PC-3 (cell line): ENCODE measurements around the gene AFDN.

Experiments
- CTCF ChIP-seq: fragments of 300-600 bp; sonication (generic); conservative IDR thresholded peaks from 2 replicates; pipeline ENCODE4 v1.5.1; 2017; ENCODE audit warnings: antibody characterized with exemption, low read depth, mild to moderate bottlenecking, low read length
- EZH2 ChIP-seq: fragments of 300-600 bp; sonication (generic); IDR thresholded peaks from one replicate; pipeline ENCODE4 v1.6.1; 2017; ENCODE audit warnings: antibody characterized with exemption, mild to moderate bottlenecking, low read length; ENCODE audit not compliant: unreplicated experiment
- EZH2phosphoT487 ChIP-seq: fragments of 300-600 bp; sonication (generic); IDR thresholded peaks from 2 replicates; pipeline ENCODE4 v1.6.1; 2018; ENCODE audit warnings: mild to moderate bottlenecking, antibody characterized with exemption, low read length, borderline replicate concordance

- TF ChIP-seq CTCF, result no peak
- TF ChIP-seq EZH2, result no peak
- TF ChIP-seq EZH2phosphoT487, result no peak
Observed at GRCh38 chr6:167791091-167791779, 35.5 kb upstream of the AFDN start.
